ENCODE data around the gene ZMYM4.
"Not testable (repeated sequence)": the region's sequence is repeated elsewhere in the genome, so short reads cannot be mapped to it uniquely, and the experiment has no call there.

ZMYM4 gene

GRCh38 chr1:35268282-35269200 lies at the start of gene ZMYM4:
ZMYM4 (plus strand) TSS chr1:35268709; CDS start chr1:35269047, 338 bp downstream.
- DNase-seq, result peak; percentile 95

- DNase-seq, result peak; percentile 29
Observed at GRCh38 chr1:35220976-35221375, 47.5 kb upstream of the ZMYM4 start.

GRCh38 chr1:35222322-35223083 lies 46.0 kb upstream of the ZMYM4 start:
- no peak for DNase-seq

GRCh38 chr1:35223084-35223630 lies 45.4 kb upstream of the ZMYM4 start:
- DNase-seq, result no peak

- DNase-seq, result no peak
Observed at GRCh38 chr1:35226546-35226945, 42.0 kb upstream of the ZMYM4 start.

GRCh38 chr1:35229587-35230360 lies 38.7 kb upstream of the ZMYM4 start:
- DNase-seq, result no peak

GRCh38 chr1:35231287-35231686 lies 37.2 kb upstream of the ZMYM4 start:
- DNase-seq, result no peak

GRCh38 chr1:35236772-35237171 lies 31.7 kb upstream of the ZMYM4 start:
- not testable (repeated sequence) for DNase-seq

GRCh38 chr1:35243691-35244090 lies 24.8 kb upstream of the ZMYM4 start:
- DNase-seq, result no peak

GRCh38 chr1:35247256-35247655 lies 21.3 kb upstream of the ZMYM4 start:
- DNase-seq, result no peak

GRCh38 chr1:35253941-35254340 lies 14.6 kb upstream of the ZMYM4 start:
- DNase-seq, result no peak

- no peak for DNase-seq
Observed at GRCh38 chr1:35255276-35255675, 13.2 kb upstream of the ZMYM4 start.

- DNase-seq, result no peak
Observed at GRCh38 chr1:35259561-35259960, 8.9 kb upstream of the ZMYM4 start.

- DNase-seq, result no peak
Observed at GRCh38 chr1:35261412-35262120, 6.9 kb upstream of the ZMYM4 start.

GRCh38 chr1:35264035-35264434 lies 4.5 kb upstream of the ZMYM4 start:
- no peak for DNase-seq

GRCh38 chr1:35264871-35265270 lies 3.6 kb upstream of the ZMYM4 start:
- DNase-seq, result no peak

- DNase-seq, result no peak
Observed at GRCh38 chr1:35266306-35266705, 2.2 kb upstream of the ZMYM4 start.

GRCh38 chr1:35269201-35269988 lies 886 bp downstream of the ZMYM4 start:
- DNase-seq, result no peak

GRCh38 chr1:35269989-35270289 lies 1.4 kb downstream of the ZMYM4 start:
- DNase-seq, result no peak

- no peak for DNase-seq
Observed at GRCh38 chr1:35270836-35271235, 2.3 kb downstream of the ZMYM4 start.

GRCh38 chr1:35274197-35274596 lies 5.7 kb downstream of the ZMYM4 start:
- DNase-seq, result no peak
